ENCODE results near the gene RGPD5. TPM values are rescaled to one million over a fixed set of nuclear protein-coding genes. Genes with fewer than 3 reads are reported as not detected.
"Not testable (repeated sequence)": the region's sequence is repeated elsewhere in the genome, so short reads cannot be mapped to it uniquely, and the experiment has no call there.

The RGPD5 gene
- total RNA-seq, 4 donors from 2014 or later = 7.7 to 41.5 (median 11.5) TPM

DNA sequence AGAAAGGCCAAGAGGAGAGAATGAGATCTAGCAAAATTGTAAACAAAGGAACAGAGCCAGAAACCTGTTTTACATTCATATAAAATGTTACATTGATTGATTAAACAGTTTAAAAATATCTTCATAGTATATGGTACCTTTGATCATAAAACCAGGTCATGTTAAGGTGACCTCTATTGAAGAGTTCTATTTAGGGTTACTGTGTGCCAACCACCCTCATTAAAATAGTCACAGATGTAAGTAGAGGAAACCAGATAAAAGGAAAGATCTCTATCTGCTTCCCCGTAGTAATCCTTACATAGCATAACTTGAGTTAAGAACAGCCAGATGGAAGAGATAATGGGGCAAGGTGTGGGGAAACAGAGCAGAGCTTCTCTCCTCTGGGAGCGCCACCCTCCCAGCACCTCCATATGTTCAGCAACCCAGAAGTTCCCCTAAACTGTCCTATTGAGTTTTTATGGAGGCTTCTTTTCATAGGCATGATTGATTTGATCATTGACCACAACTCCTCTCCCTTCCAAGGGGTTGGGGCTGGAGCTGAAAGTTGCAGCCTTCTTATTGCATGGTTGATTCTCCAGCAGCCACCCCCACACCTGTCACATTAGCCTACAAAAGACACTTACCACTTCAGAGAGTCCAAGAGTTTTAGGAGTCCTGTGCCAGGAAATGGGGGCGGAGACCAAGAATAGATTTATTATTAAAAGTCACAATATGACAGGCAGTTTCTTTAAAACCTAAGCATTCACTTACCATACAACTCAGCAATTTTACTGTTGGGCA is 101.2 kb downstream of the RGPD5 start:
- DNase-seq; H3K4me1 ChIP-seq; ATAC-seq; H3K36me3 ChIP-seq; H3K4me3 ChIP-seq; H3K27me3 ChIP-seq; H3K27ac ChIP-seq; H3K9me3 ChIP-seq; in situ Hi-C loops (cut with MboI; ENCODE audit: low sequenced_read_pairs in 4 of 4); intact Hi-C loops (cut with DNase I; ENCODE audit: low total_unique reads): not testable (repeated sequence)

- DNase-seq; H3K27me3 ChIP-seq; H3K4me3 ChIP-seq; in situ Hi-C loops (cut with MboI; ENCODE audit: low sequenced_read_pairs in 4 of 4); H3K4me1 ChIP-seq; H3K36me3 ChIP-seq; intact Hi-C loops (cut with DNase I; ENCODE audit: low total_unique reads); H3K27ac ChIP-seq; H3K9me3 ChIP-seq: not testable (repeated sequence)
- ATAC-seq = peak; percentile 55 to 62
Measured at GRCh38 chr2:109896212-109896611, 102.1 kb downstream of the RGPD5 start.

- DNase-seq; H3K9me3 ChIP-seq; H3K4me1 ChIP-seq; H3K27ac ChIP-seq; H3K27me3 ChIP-seq; H3K4me3 ChIP-seq; intact Hi-C loops (cut with DNase I; ENCODE audit: low total_unique reads); in situ Hi-C loops (cut with MboI; ENCODE audit: low sequenced_read_pairs in 4 of 4); H3K36me3 ChIP-seq: not testable (repeated sequence)
- peak; percentile 14 to 21 for ATAC-seq
Measured at GRCh38 chr2:109897769-109898461, 103.8 kb downstream of the RGPD5 start.

GRCh38 chr2:109898462-109899336 is 104.6 kb downstream of the RGPD5 start, which contains the start of gene LIMS3:
Gene LIMS3, plus strand, starts transcription at chr2:109898688. Its CDS starts 41 bp downstream, at chr2:109898729.
- H3K9me3 ChIP-seq; in situ Hi-C loops (cut with MboI; ENCODE audit: low sequenced_read_pairs in 4 of 4); intact Hi-C loops (cut with DNase I; ENCODE audit: low total_unique reads): not testable (repeated sequence)

DNA sequence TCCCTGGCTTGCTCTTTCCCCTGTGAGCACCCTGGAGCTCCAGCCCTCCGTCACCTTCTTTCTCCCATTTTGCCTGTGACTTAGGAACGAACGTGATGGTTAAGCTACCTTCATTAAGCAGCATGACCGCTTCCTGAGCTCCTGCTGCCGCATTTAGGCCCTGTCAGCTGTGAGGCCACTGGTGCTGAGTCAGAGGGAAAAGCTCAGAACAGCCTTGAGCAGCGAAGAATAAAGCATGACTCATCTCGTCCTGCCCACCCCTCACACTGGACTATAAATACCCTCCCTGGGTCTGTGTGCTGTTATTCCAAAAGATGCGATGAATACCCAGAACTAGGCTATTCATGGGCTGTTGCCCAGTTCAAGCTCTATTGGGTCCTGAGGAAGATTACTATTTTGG is 111.7 kb downstream of the RGPD5 start:
- ATAC-seq = peak; percentile 86 to 92
- in situ Hi-C loops (cut with MboI; ENCODE audit: low sequenced_read_pairs in 4 of 4); H3K27me3 ChIP-seq; DNase-seq; H3K9me3 ChIP-seq; H3K36me3 ChIP-seq; H3K27ac ChIP-seq; H3K4me1 ChIP-seq; intact Hi-C loops (cut with DNase I; ENCODE audit: low total_unique reads); H3K4me3 ChIP-seq: not testable (repeated sequence)

More at GRCh38 chr2:109898462-109899336, 104.6 kb downstream of the RGPD5 start, which contains the start of gene LIMS3:
- H3K36me3 ChIP-seq, H3K4me1 ChIP-seq, H3K27ac ChIP-seq, DNase-seq, H3K27me3 ChIP-seq, H3K4me3 ChIP-seq: not testable (repeated sequence)
- ATAC-seq = peak; percentile 82 to 83

Other genes starting within 250 kb of the RGPD5 start
- 10 to 100 TPM; 22.3 to 39.4 (median 29.6) TPM for gene SEPTIN10, start 180.3 kb upstream of the RGPD5 start, total RNA-seq
- 1 to 10 TPM in 1 of 4 donors, under 1 TPM in 3; 0.75 to 1.4 (median 0.96) TPM for gene SOWAHC, start 179.9 kb upstream of the RGPD5 start, total RNA-seq
- gene LIMS3, start 104.4 kb downstream of the RGPD5 start, total RNA-seq = 10 to 100 TPM; 11.0 to 23.0 (median 16.9) TPM

Data from gastrocnemius medialis (tissue), 4 donors.